ENCODE results near the gene AIF1L.

The AIF1L gene

GRCh38 chr9:131096269-131097125 lies at the start of gene AIF1L:
AIF1L (plus strand) TSS chr9:131096531; CDS start chr9:131096630, 99 bp downstream.
- no peak for DNase-seq (ENCODE audit: low read depth)

- peak; percentile 52 for DNase-seq (ENCODE audit: low read depth)
Measured at GRCh38 chr9:131046581-131047202, 49.6 kb upstream of the AIF1L start.

- no peak for DNase-seq (ENCODE audit: low read depth)
Measured at GRCh38 chr9:131048332-131048731, 48.0 kb upstream of the AIF1L start.

- DNase-seq (ENCODE audit: low read depth) = no peak
Measured at GRCh38 chr9:131048820-131049219, 47.5 kb upstream of the AIF1L start.

- no peak for DNase-seq (ENCODE audit: low read depth)
Measured at GRCh38 chr9:131049829-131050715, 46.3 kb upstream of the AIF1L start.

GRCh38 chr9:131050831-131051230 lies 45.5 kb upstream of the AIF1L start:
- no peak for DNase-seq (ENCODE audit: low read depth)

- no peak for DNase-seq (ENCODE audit: low read depth)
Measured at GRCh38 chr9:131051592-131052517, 44.5 kb upstream of the AIF1L start.

- DNase-seq (ENCODE audit: low read depth) = no peak
Measured at GRCh38 chr9:131053896-131054295, 42.4 kb upstream of the AIF1L start.

- DNase-seq (ENCODE audit: low read depth) = no peak
Measured at GRCh38 chr9:131056781-131057506, 39.4 kb upstream of the AIF1L start.

- DNase-seq (ENCODE audit: low read depth) = no peak
Measured at GRCh38 chr9:131060900-131061630, 35.3 kb upstream of the AIF1L start.

GRCh38 chr9:131062969-131063368 lies 33.4 kb upstream of the AIF1L start:
- DNase-seq (ENCODE audit: low read depth) = no peak

GRCh38 chr9:131065599-131065998 lies 30.7 kb upstream of the AIF1L start:
- no peak for DNase-seq (ENCODE audit: low read depth)

- no peak for DNase-seq (ENCODE audit: low read depth)
Measured at GRCh38 chr9:131067625-131068024, 28.7 kb upstream of the AIF1L start.

- DNase-seq (ENCODE audit: low read depth) = no peak
Measured at GRCh38 chr9:131068076-131068816, 28.1 kb upstream of the AIF1L start.

- DNase-seq (ENCODE audit: low read depth) = no peak
Measured at GRCh38 chr9:131069699-131070098, 26.6 kb upstream of the AIF1L start.

GRCh38 chr9:131072107-131072870 lies 24.0 kb upstream of the AIF1L start:
- DNase-seq (ENCODE audit: low read depth) = no peak

GRCh38 chr9:131072871-131073237 lies 23.5 kb upstream of the AIF1L start:
- no peak for DNase-seq (ENCODE audit: low read depth)

GRCh38 chr9:131076347-131077195 lies 19.8 kb upstream of the AIF1L start:
- DNase-seq (ENCODE audit: low read depth) = no peak
